ENCODE data around the gene RNF123.

RNF123 gene

GRCh38 chr3:49652903-49653415 is 36.4 kb upstream of the RNF123 start:
- no peak for DNase-seq (ENCODE audit: low read depth in 2 of 2)
- TF ChIP-seq CTCF (IDR thresholded peaks at IDR 0.05; ENCODE audit: low read depth, low read length): no peak
- no peak overlapping the region for H3K4me3 ChIP-seq (replicated peaks in 1 of 2; ENCODE audit: low read depth in 2 of 2, low read length in 2 of 2)

- no peak overlapping the region for H3K4me3 ChIP-seq (replicated peaks in 1 of 2; ENCODE audit: low read depth in 2 of 2, low read length in 2 of 2)
- no peak for DNase-seq (ENCODE audit: low read depth in 2 of 2)
- no peak for TF ChIP-seq CTCF (IDR thresholded peaks at IDR 0.05; ENCODE audit: low read depth, low read length)
Measured at GRCh38 chr3:49653621-49654020, 35.7 kb upstream of the RNF123 start.

- TF ChIP-seq CTCF (IDR thresholded peaks at IDR 0.05; ENCODE audit: low read depth, low read length): no peak
- DNase-seq (ENCODE audit: low read depth in 2 of 2): no peak
- no peak overlapping the region for H3K4me3 ChIP-seq (replicated peaks in 1 of 2; ENCODE audit: low read depth in 2 of 2, low read length in 2 of 2)
Measured at GRCh38 chr3:49654176-49654825, 35.1 kb upstream of the RNF123 start.

GRCh38 chr3:49654955-49655556 is 34.3 kb upstream of the RNF123 start:
- DNase-seq (ENCODE audit: low read depth in 2 of 2): no peak
- H3K4me3 ChIP-seq (replicated peaks in 1 of 2; ENCODE audit: low read depth in 2 of 2, low read length in 2 of 2): no peak overlapping the region
- no peak for TF ChIP-seq CTCF (IDR thresholded peaks at IDR 0.05; ENCODE audit: low read depth, low read length)

GRCh38 chr3:49655731-49656285 is 33.5 kb upstream of the RNF123 start:
- no peak overlapping the region for H3K4me3 ChIP-seq (replicated peaks in 1 of 2; ENCODE audit: low read depth in 2 of 2, low read length in 2 of 2)
- no peak for DNase-seq (ENCODE audit: low read depth in 2 of 2)
- TF ChIP-seq CTCF (IDR thresholded peaks at IDR 0.05; ENCODE audit: low read depth, low read length): no peak

GRCh38 chr3:49656541-49657112 is 32.7 kb upstream of the RNF123 start:
- peak in 1 of 2 donors; percentile 18 for DNase-seq (ENCODE audit: low read depth in 2 of 2)
- H3K4me3 ChIP-seq (replicated peaks in 1 of 2; ENCODE audit: low read depth in 2 of 2, low read length in 2 of 2): no peak overlapping the region

More at GRCh38 chr3:49656541-49657112, 32.7 kb upstream of the RNF123 start:
- peak; percentile 38 for TF ChIP-seq CTCF (IDR thresholded peaks at IDR 0.05; ENCODE audit: low read depth, low read length)

All from cardiac fibroblast (primary cell).